A673 (cell line): ENCODE data around the gene SPACA1. TPM values are rescaled to one million over a fixed set of nuclear protein-coding genes. Genes with fewer than 3 reads are reported as not detected.

Experiments used
- BruUV-seq: library from RNA; stranded (reverse); fragments of 400-500 nt; replicated peaks from 2 replicates; lab custom pipeline; 2021; lab: Mats Ljungman, UMichigan
- CTCF ChIA-PET: fragments of 300-600 bp; sonication (Branson Sonifier 250); formaldehyde crosslinking; loops from one replicate; lab custom pipeline; 2022; ENCODE audit warnings: antibody characterized with exemption; lab: Charles Lee
- POLR2A ChIA-PET: fragments of 300-600 bp; sonication (Branson Sonifier 250); formaldehyde crosslinking; loops from one replicate; lab custom pipeline; 2022; ENCODE audit warnings: antibody characterized with exemption; ENCODE audit not compliant: low non-redundant PET; lab: Charles Lee
- DNase-seq: peaks from one replicate; pipeline ENCODE4 v3.0.0-alpha.2; 2015; ENCODE audit warnings: low spot score
- H3K27ac ChIP-seq: fragments of 200-600 bp; sonication (generic); 2 replicates; pipeline ENCODE4 v1.5.1; 2016; ENCODE audit warnings: mixed run types, low read depth, mild to moderate bottlenecking, mixed read lengths, antibody characterized with exemption, low read length; ENCODE audit not compliant: poor library complexity, severe bottlenecking
- H3K27me3 ChIP-seq: fragments of 200-600 bp; sonication (generic); replicated peaks from 2 replicates; pipeline ENCODE4 v1.6.1; 2017; ENCODE audit warnings: mixed run types, low read depth, mild to moderate bottlenecking, mixed read lengths, antibody characterized with exemption, low read length; ENCODE audit not compliant: insufficient read depth, poor library complexity
- H3K36me3 ChIP-seq: fragments of 200-600 bp; sonication (generic); 2 replicates; pipeline ENCODE4 v1.6.1; 2016; ENCODE audit warnings: mixed run types, mild to moderate bottlenecking, mixed read lengths, antibody characterized with exemption, low read length; ENCODE audit not compliant: insufficient read depth, poor library complexity, severe bottlenecking
- H3K4me1 ChIP-seq: fragments of 200-600 bp; sonication (generic); 2 replicates; pipeline ENCODE4 v1.6.1; 2017; ENCODE audit warnings: mixed run types, mild to moderate bottlenecking, mixed read lengths, antibody characterized with exemption, low read length; ENCODE audit not compliant: insufficient read depth, poor library complexity, severe bottlenecking
- H3K4me3 ChIP-seq: fragments of 200-600 bp; sonication (generic); 2 replicates; pipeline ENCODE4 v1.5.1; 2016; ENCODE audit warnings: low read depth, mixed run types, mild to moderate bottlenecking, mixed read lengths, low read length; ENCODE audit not compliant: poor library complexity, severe bottlenecking
- H3K9me3 ChIP-seq: fragments of 200-600 bp; sonication (generic); 2 replicates; pipeline ENCODE4 v1.6.1; 2016; ENCODE audit warnings: mixed run types, low read depth, mild to moderate bottlenecking, mixed read lengths, antibody characterized with exemption, low read length; ENCODE audit not compliant: poor library complexity, severe bottlenecking
- EZH2 ChIP-seq: fragments of 200-600 bp; sonication (generic); IDR thresholded peaks from 2 replicates; pipeline ENCODE4 v1.6.1; 2017; ENCODE audit warnings: borderline replicate concordance, low read depth, mild to moderate bottlenecking, mixed read lengths, antibody characterized with exemption, low read length; ENCODE audit not compliant: poor library complexity, severe bottlenecking
- intact Hi-C: fragments of 100-400 bp; cut with micrococcal nuclease; formaldehyde crosslinking; loops from one replicate; pipeline ENCODE4 v1.10.0; 2022; ENCODE audit not compliant: unreplicated experiment
- total RNA-seq: library from RNA; stranded (reverse); gene quantifications from 2 replicates; pipeline ENCODE4 v1.2.3, GENCODE V29; 2021
- TF ChIP-seq, protein P1 (sequence below): fragments of 300-800, 200-600 bp; sonication (generic); conservative IDR thresholded peaks from 2 replicates; pipeline ENCODE4 v1.5.1; 2017; ENCODE audit warnings: low read depth, mild to moderate bottlenecking, antibody characterized with exemption, low read length, moderate library complexity, mixed read lengths

SPACA1 gene
- total RNA-seq, 1 experiment from 2014 or later: not detected

DNA sequence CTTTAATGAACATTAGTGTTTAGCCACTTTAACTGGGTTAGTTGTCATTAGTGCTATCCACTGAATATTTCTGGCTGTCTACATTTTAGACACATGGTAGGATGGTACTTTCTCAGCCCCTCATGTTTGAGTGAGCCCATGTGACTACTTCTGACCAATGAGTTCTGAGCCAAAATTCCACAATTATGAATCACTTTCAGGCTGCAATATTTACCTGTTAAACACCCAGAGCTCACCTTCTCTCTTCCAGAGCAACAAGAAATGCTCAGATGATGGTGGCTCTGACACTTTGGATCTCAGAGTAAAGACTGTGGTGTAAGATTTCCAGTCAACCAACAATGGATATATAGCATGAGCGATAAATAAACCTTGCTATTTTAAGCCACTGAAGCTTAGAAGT lies 24.8 kb downstream of the SPACA1 start:
- no peaks in the 10 kb centered on the region for H3K4me1 ChIP-seq
- TF ChIP-seq EZH2: no peak
- TF ChIP-seq, protein P1, sequence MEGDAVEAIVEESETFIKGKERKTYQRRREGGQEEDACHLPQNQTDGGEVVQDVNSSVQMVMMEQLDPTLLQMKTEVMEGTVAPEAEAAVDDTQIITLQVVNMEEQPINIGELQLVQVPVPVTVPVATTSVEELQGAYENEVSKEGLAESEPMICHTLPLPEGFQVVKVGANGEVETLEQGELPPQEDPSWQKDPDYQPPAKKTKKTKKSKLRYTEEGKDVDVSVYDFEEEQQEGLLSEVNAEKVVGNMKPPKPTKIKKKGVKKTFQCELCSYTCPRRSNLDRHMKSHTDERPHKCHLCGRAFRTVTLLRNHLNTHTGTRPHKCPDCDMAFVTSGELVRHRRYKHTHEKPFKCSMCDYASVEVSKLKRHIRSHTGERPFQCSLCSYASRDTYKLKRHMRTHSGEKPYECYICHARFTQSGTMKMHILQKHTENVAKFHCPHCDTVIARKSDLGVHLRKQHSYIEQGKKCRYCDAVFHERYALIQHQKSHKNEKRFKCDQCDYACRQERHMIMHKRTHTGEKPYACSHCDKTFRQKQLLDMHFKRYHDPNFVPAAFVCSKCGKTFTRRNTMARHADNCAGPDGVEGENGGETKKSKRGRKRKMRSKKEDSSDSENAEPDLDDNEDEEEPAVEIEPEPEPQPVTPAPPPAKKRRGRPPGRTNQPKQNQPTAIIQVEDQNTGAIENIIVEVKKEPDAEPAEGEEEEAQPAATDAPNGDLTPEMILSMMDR: no peak
- ChIA-PET CTCF (no interaction called here), POLR2A (no interaction called here)
- H3K36me3 ChIP-seq: no peaks in the 10 kb centered on the region
- no peaks in the 10 kb centered on the region for H3K9me3 ChIP-seq
- no peak for DNase-seq
- BruUV-seq: no TSS peak
- no peak overlapping the region for H3K4me3 ChIP-seq
- H3K27me3 ChIP-seq: peaks cover 10% of the 10 kb centered on the region
- intact Hi-C loops: no loop called here
- H3K27ac ChIP-seq: no peak overlapping the region

DNA sequence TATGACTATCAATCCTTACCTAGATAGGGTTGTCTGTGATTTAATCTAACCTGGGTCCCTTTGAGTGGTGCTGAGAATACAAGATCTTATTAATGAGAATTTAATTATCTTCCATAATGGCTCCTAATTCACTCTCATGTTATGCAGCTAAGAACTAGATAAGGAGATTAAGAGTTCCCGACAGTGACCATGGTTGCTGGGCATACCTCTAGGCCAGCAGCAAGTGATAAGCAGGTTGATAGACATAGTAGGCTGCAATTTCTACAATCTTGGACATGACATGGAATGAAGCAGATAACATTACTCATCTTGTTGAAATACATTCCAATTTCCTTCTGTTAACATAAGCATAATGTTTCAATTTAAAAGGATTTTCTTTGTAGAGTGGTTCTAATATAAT lies 27.1 kb downstream of the SPACA1 start:
- Histone ChIP-seq H3K27me3 (peaks cover 17% of the 10 kb centered on the region), H3K4me3 (no peak overlapping the region), H3K36me3 (no peaks in the 10 kb centered on the region), H3K4me1 (no peaks in the 10 kb centered on the region), H3K9me3 (no peaks in the 10 kb centered on the region), H3K27ac (no peak overlapping the region)
- ChIA-PET POLR2A (no interaction called here), CTCF (no interaction called here)
- TF ChIP-seq, protein P1: no peak
- no peak for TF ChIP-seq EZH2
- no peak for DNase-seq
- intact Hi-C loops: no loop called here
- BruUV-seq: no TSS peak

DNA sequence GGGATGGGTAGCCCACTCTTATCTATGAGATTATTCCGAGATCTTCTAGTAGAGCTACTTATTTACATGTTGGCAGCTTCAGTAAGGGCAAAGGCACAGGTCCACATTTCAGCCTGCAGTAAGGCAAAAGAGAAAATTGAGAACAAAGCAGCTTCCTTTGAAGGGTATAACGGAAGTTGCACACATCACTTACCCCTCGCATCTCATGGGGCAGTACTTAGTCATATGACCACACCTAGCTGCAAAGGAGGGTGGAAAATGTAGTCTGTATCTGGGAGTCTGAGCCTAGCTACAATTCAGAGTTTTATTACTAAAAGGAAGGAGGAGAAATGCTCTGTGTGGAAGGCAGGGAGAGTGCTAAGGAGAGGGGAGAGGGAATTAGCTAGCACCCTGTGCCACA lies 29.7 kb downstream of the SPACA1 start:
- H3K4me3 ChIP-seq: no peak overlapping the region
- POLR2A ChIA-PET: no interaction called here
- H3K27me3 ChIP-seq: peaks cover 13% of the 10 kb centered on the region
- H3K27ac ChIP-seq: no peak overlapping the region
- intact Hi-C loops: no loop called here
- no TSS peak for BruUV-seq
- H3K4me1 ChIP-seq: no peaks in the 10 kb centered on the region
- H3K36me3 ChIP-seq: no peaks in the 10 kb centered on the region
- DNase-seq: no peak
- no peaks in the 10 kb centered on the region for H3K9me3 ChIP-seq
- CTCF ChIA-PET: no interaction called here
- TF ChIP-seq, protein P1: no peak
- TF ChIP-seq EZH2: no peak
